Neural cell (in vitro differentiated cells): ENCODE measurements around the gene DOCK7. TPM values are rescaled to one million over a fixed set of nuclear protein-coding genes. Genes with fewer than 3 reads are reported as not detected.

Source experiments
- H2AFZ ChIP-seq: fragments of 200-600, 300-800 bp; sonication (generic), shearing (Covaris generic); 2 replicates; pipeline ENCODE4 v1.6.0; 2014; ENCODE audit warnings: low read depth, mild to moderate bottlenecking, antibody characterized with exemption, low read length, moderate library complexity
- H3F3A ChIP-seq: fragments of 200-600 bp; shearing (Covaris generic); 2 replicates; pipeline ENCODE4 v1.6.1; 2016; ENCODE audit warnings: mild to moderate bottlenecking, moderate library complexity, mixed read lengths, antibody characterized with exemption, low read length; ENCODE audit not compliant: insufficient read depth, poor library complexity, severe bottlenecking
- H3K27ac ChIP-seq: fragments of 200-600, 300-800 bp; sonication (generic), shearing (Covaris generic); 2 replicates; pipeline ENCODE4 v1.5.1; 2014; ENCODE audit warnings: mild to moderate bottlenecking, low read length, moderate library complexity
- H3K27me3 ChIP-seq: fragments of 300-800, 200-600 bp; sonication (generic), shearing (Covaris generic); 2 replicates; pipeline ENCODE4 v1.6.0; 2014; ENCODE audit warnings: mild to moderate bottlenecking, low read depth, low read length, moderate library complexity; ENCODE audit not compliant: insufficient read depth
- H3K36me3 ChIP-seq: fragments of 300-800, 200-600 bp; sonication (generic), shearing (Covaris generic); 2 replicates; pipeline ENCODE4 v1.5.1; 2014; ENCODE audit warnings: mild to moderate bottlenecking, antibody characterized with exemption, low read length, moderate library complexity; ENCODE audit not compliant: insufficient read depth
- H3K4me2 ChIP-seq: fragments of 300-800, 200-600 bp; sonication (generic), shearing (Covaris generic); 2 replicates; pipeline ENCODE4 v1.6.0; 2014; ENCODE audit warnings: mild to moderate bottlenecking, low read length
- H3K4me3 ChIP-seq: fragments of 300-800, 200-600 bp; sonication (generic), shearing (Covaris generic); 2 replicates; pipeline ENCODE4 v1.5.1; 2014; ENCODE audit warnings: mild to moderate bottlenecking, low read length, moderate library complexity
- H3K79me2 ChIP-seq: fragments of 200-600 bp; shearing (Covaris generic); replicated peaks from 2 replicates; pipeline ENCODE4 v1.6.0; 2014; ENCODE audit warnings: mild to moderate bottlenecking, low read length, moderate library complexity; ENCODE audit not compliant: insufficient read depth
- H3K9ac ChIP-seq: fragments of 300-800, 200-600 bp; sonication (generic), shearing (Covaris generic); 2 replicates; pipeline ENCODE4 v1.6.1; 2016; ENCODE audit warnings: mild to moderate bottlenecking, low read length, mixed read lengths
- H3K9me2 ChIP-seq: fragments of 200-600 bp; shearing (Covaris generic); 2 replicates; pipeline ENCODE4 v1.6.1; 2016; ENCODE audit warnings: mild to moderate bottlenecking, low read length, mixed read lengths; ENCODE audit not compliant: insufficient read depth
- H3K9me3 ChIP-seq: fragments of 200-600, 300-800 bp; sonication (generic), shearing (Covaris generic); 2 replicates; pipeline ENCODE4 v1.6.1; 2016; ENCODE audit warnings: mild to moderate bottlenecking, mixed run types, low read length, moderate library complexity, mixed read lengths
- H4K20me1 ChIP-seq: fragments of 200-600 bp; shearing (Covaris generic); 2 replicates; pipeline ENCODE4 v1.6.1; 2016; ENCODE audit warnings: mild to moderate bottlenecking, mixed run types; ENCODE audit not compliant: insufficient read depth
- EP300 ChIP-seq: fragments of 450-650 bp; conservative IDR thresholded peaks from 2 replicates; pipeline ENCODE4 v1.6.1; 2014; ENCODE audit warnings: antibody characterized with exemption, mild to moderate bottlenecking, moderate library complexity; ENCODE audit not compliant: poor library complexity, severe bottlenecking
- EZH2 ChIP-seq: fragments of 200-600, 300-800 bp; shearing (Covaris generic), sonication (generic); IDR thresholded peaks from 2 replicates; pipeline ENCODE4 v1.6.1; 2014; ENCODE audit warnings: antibody characterized with exemption, low read length, borderline replicate concordance, mild to moderate bottlenecking; ENCODE audit not compliant: insufficient read depth, poor library complexity, severe bottlenecking
- MXI1 ChIP-seq: fragments of 450-650 bp; conservative IDR thresholded peaks from 2 replicates; pipeline ENCODE4 v1.6.1; 2014; ENCODE audit warnings: antibody characterized with exemption, mild to moderate bottlenecking; ENCODE audit not compliant: poor library complexity, severe bottlenecking
- POLR2AphosphoS5 ChIP-seq: IDR thresholded peaks from 2 replicates; pipeline ENCODE4 v1.6.1; 2012
- RAD21 ChIP-seq: fragments of 450-650 bp; conservative IDR thresholded peaks from 2 replicates; pipeline ENCODE4 v1.6.1; 2014; ENCODE audit warnings: antibody characterized with exemption, mild to moderate bottlenecking, moderate library complexity
- SMC3 ChIP-seq: fragments of 450-650 bp; conservative IDR thresholded peaks from 2 replicates; pipeline ENCODE4 v1.6.1; 2014; ENCODE audit warnings: antibody characterized with exemption, mild to moderate bottlenecking, moderate library complexity; ENCODE audit not compliant: poor library complexity
- TAF1 ChIP-seq: IDR thresholded peaks from 2 replicates; pipeline ENCODE4 v1.6.1; 2012; ENCODE audit warnings: low read depth
- polyA plus RNA-seq: library from polyadenylated mRNA; depleted of rRNA; stranded (reverse); fragments of >200 nt; gene quantifications from 2 replicates; pipeline ENCODE4 v1.2.3, GENCODE V29; 2014
- TF ChIP-seq, protein P1 (sequence below): IDR thresholded peaks from 2 replicates; pipeline ENCODE4 v1.6.1; 2012; ENCODE audit warnings: borderline replicate concordance
- TF ChIP-seq, protein P2 (sequence below): fragments of 450-650 bp; IDR thresholded peaks from 2 replicates; pipeline ENCODE4 v1.5.1; 2014; ENCODE audit warnings: antibody characterized with exemption, mild to moderate bottlenecking, moderate library complexity; ENCODE audit not compliant: poor library complexity, severe bottlenecking

DOCK7 gene
- polyA plus RNA-seq, 1 donor from 2014 or later: 129 TPM

DNA sequence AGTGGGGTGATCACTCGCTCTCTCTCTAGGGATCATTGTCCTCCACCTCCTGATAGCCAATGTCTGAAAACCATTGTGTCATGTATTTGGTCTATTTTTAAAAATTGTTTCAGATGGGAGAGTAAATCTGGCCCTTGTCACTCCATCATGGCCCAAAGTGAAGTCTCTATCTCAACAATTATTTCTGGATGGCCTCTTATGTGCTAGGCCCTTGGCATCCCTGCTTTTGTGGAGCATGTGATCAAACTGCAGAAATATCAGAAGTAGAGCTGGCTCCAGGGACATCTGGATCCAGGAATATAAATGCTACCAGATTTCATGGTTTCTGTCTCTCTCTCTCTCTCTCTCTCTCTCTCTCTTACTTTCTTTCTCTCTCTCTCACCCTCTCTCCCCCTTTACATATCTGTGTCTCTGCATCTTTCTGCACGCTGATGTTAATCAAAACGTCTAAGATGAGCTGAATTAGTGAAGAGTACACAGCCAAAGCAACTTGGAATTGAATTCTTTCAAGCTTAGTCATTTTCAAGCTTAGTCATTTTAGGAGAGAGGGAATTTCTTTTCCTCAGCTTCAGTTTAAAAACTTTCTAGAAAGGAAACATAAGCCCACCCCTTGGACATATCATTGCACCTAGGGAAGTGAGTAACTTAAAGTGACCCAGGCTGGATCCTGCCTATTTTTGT lies 47.4 kb upstream of the DOCK7 start:
- H3K79me2 ChIP-seq: no peaks in the 10 kb centered on the region
- H3K9me3 ChIP-seq: no peaks in the 10 kb centered on the region
- no peak overlapping the region for H3K9ac ChIP-seq
- no peak overlapping the region for H3K4me3 ChIP-seq
- H3K27me3 ChIP-seq: no peaks in the 10 kb centered on the region
- no peaks in the 10 kb centered on the region for H4K20me1 ChIP-seq
- TF ChIP-seq TAF1 (no peak), RAD21 (no peak), MXI1 (no peak), EP300 (no peak), SMC3 (no peak), POLR2AphosphoS5 (no peak), EZH2 (no peak)
- TF ChIP-seq, protein P1, sequence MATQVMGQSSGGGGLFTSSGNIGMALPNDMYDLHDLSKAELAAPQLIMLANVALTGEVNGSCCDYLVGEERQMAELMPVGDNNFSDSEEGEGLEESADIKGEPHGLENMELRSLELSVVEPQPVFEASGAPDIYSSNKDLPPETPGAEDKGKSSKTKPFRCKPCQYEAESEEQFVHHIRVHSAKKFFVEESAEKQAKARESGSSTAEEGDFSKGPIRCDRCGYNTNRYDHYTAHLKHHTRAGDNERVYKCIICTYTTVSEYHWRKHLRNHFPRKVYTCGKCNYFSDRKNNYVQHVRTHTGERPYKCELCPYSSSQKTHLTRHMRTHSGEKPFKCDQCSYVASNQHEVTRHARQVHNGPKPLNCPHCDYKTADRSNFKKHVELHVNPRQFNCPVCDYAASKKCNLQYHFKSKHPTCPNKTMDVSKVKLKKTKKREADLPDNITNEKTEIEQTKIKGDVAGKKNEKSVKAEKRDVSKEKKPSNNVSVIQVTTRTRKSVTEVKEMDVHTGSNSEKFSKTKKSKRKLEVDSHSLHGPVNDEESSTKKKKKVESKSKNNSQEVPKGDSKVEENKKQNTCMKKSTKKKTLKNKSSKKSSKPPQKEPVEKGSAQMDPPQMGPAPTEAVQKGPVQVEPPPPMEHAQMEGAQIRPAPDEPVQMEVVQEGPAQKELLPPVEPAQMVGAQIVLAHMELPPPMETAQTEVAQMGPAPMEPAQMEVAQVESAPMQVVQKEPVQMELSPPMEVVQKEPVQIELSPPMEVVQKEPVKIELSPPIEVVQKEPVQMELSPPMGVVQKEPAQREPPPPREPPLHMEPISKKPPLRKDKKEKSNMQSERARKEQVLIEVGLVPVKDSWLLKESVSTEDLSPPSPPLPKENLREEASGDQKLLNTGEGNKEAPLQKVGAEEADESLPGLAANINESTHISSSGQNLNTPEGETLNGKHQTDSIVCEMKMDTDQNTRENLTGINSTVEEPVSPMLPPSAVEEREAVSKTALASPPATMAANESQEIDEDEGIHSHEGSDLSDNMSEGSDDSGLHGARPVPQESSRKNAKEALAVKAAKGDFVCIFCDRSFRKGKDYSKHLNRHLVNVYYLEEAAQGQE: no peak
- TF ChIP-seq, protein P2, sequence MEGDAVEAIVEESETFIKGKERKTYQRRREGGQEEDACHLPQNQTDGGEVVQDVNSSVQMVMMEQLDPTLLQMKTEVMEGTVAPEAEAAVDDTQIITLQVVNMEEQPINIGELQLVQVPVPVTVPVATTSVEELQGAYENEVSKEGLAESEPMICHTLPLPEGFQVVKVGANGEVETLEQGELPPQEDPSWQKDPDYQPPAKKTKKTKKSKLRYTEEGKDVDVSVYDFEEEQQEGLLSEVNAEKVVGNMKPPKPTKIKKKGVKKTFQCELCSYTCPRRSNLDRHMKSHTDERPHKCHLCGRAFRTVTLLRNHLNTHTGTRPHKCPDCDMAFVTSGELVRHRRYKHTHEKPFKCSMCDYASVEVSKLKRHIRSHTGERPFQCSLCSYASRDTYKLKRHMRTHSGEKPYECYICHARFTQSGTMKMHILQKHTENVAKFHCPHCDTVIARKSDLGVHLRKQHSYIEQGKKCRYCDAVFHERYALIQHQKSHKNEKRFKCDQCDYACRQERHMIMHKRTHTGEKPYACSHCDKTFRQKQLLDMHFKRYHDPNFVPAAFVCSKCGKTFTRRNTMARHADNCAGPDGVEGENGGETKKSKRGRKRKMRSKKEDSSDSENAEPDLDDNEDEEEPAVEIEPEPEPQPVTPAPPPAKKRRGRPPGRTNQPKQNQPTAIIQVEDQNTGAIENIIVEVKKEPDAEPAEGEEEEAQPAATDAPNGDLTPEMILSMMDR: no peak
- no peak overlapping the region for H2AFZ ChIP-seq
- H3K27ac ChIP-seq: no peak overlapping the region
- H3F3A ChIP-seq: no peaks in the 10 kb centered on the region
- no peak overlapping the region for H3K4me2 ChIP-seq
- H3K36me3 ChIP-seq: no peaks in the 10 kb centered on the region
- H3K9me2 ChIP-seq: no peaks in the 10 kb centered on the region

DNA sequence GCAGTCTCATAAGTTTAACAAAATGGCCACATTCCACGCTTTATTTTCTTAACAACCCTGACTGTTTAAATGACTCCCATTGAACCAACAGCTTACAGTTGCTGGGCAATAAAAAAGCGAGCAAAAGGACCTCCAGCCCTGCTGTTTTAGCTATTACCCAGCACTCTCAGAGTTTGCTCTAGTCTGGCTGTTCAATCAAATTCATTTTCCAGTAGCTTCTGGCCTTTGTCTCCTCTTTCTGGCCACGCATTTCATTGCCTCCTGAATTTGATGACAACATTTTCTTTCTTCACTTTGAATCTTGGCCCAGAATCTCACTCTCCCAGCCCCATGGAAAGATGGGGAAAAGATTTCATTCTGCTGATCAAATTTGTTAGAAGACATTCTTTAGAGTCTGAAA lies 44.1 kb upstream of the DOCK7 start:
- Histone ChIP-seq H3K9me3 (no peaks in the 10 kb centered on the region), H3K4me2 (no peak overlapping the region), H3K27me3 (no peaks in the 10 kb centered on the region), H3K79me2 (no peaks in the 10 kb centered on the region), H3F3A (no peaks in the 10 kb centered on the region), H3K9ac (no peak overlapping the region), H4K20me1 (no peaks in the 10 kb centered on the region), H3K27ac (no peak overlapping the region), H3K4me3 (no peak overlapping the region), H3K36me3 (no peaks in the 10 kb centered on the region), H2AFZ (no peak overlapping the region), H3K9me2 (no peaks in the 10 kb centered on the region)
- TF ChIP-seq SMC3 (no peak), EP300 (no peak), TAF1 (no peak), POLR2AphosphoS5 (no peak), EZH2 (no peak), RAD21 (no peak), MXI1 (no peak)
- TF ChIP-seq, protein P2: no peak
- TF ChIP-seq, protein P1: no peak
